Measurements from ENCODE around the gene SGMS2. TPM values are rescaled to one million over a fixed set of nuclear protein-coding genes. Genes with fewer than 3 reads are reported as not detected.

SGMS2 gene
- total RNA-seq, 1 donor from 2014 or later, result 1.1 TPM

DNA sequence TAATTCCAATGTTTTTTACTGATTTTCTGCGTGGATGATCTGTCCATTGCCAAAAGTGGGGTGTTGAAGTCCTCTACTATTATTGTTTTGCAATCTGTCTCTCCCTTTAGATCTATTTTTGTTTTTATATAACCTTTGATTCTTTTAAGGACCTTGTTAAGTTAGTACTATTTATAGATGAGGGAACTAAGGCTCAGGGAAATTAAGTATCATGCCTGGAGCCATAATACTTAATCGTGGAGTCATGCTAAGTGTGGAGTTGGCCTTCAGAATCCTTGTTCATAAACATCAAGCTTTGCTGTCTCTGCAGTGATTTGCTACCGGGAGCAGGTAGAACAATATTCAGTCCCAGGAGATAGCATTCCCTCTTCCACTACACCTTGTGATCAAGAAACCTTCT lies 31.0 kb downstream of the SGMS2 start:
- Histone ChIP-seq H3K4me2 (no peak overlapping the region), H3K27ac (no peak overlapping the region), H3K36me3 (no peaks in the 10 kb centered on the region), H2AFZ (replicated peaks) (no peak overlapping the region), H3K27me3 (no peaks in the 10 kb centered on the region), H3K9ac (no peak overlapping the region), H3K4me3 (no peak overlapping the region), H3K9me3 (ENCODE audit: low read depth) (no peaks in the 10 kb centered on the region), H3K4me1 (peaks cover 16% of the 10 kb centered on the region), H3K79me2 (ENCODE audit: low read depth) (no peaks in the 10 kb centered on the region), H4K20me1 (ENCODE audit: low read depth) (no peaks in the 10 kb centered on the region), H3F3A (ENCODE audit: low read depth) (no peaks in the 10 kb centered on the region)
- no peak overlapping the region for H3K27ac Mint-ChIP-seq
- DNase-seq (ENCODE audit: low spot score), result no peak
- H3K27me3 Mint-ChIP-seq (ENCODE audit: insufficient read depth, low read depth), result no peaks in the 10 kb centered on the region
- no peaks in the 10 kb centered on the region for H3K9me3 Mint-ChIP-seq
- H3K36me3 Mint-ChIP-seq, result no peaks in the 10 kb centered on the region
- no peak overlapping the region for H3K4me3 Mint-ChIP-seq
- H3K4me1 Mint-ChIP-seq, result no peaks in the 10 kb centered on the region
- TF ChIP-seq, protein P1, sequence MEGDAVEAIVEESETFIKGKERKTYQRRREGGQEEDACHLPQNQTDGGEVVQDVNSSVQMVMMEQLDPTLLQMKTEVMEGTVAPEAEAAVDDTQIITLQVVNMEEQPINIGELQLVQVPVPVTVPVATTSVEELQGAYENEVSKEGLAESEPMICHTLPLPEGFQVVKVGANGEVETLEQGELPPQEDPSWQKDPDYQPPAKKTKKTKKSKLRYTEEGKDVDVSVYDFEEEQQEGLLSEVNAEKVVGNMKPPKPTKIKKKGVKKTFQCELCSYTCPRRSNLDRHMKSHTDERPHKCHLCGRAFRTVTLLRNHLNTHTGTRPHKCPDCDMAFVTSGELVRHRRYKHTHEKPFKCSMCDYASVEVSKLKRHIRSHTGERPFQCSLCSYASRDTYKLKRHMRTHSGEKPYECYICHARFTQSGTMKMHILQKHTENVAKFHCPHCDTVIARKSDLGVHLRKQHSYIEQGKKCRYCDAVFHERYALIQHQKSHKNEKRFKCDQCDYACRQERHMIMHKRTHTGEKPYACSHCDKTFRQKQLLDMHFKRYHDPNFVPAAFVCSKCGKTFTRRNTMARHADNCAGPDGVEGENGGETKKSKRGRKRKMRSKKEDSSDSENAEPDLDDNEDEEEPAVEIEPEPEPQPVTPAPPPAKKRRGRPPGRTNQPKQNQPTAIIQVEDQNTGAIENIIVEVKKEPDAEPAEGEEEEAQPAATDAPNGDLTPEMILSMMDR (IDR thresholded peaks at IDR 0.05), result no peak
- TF ChIP-seq EZH2 (IDR thresholded peaks at IDR 0.05) (no peak), EZH2phosphoT487 (IDR thresholded peaks at IDR 0.05) (no peak)

DNA sequence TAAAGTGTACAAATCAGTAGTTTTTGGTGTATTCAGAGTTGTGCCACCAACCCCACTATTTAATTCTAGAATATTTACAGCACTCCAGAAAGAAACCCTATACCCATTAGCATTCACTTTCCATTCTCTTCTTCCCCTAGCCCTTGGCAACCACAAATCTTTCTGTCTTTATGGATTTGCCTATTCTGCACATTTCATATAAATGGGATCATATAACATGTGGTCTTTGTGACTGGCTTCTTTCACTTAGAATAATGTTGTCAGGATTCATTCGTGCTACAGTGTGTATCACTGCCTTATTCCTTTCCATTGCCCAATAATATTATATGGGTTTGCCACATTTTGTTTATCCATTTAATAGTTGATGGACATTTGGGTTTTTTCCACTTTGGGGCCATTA lies 32.2 kb downstream of the SGMS2 start:
- Histone ChIP-seq H2AFZ (replicated peaks) (no peak overlapping the region), H3K36me3 (no peaks in the 10 kb centered on the region), H3K9ac (no peak overlapping the region), H4K20me1 (ENCODE audit: low read depth) (no peaks in the 10 kb centered on the region), H3K9me3 (ENCODE audit: low read depth) (no peaks in the 10 kb centered on the region), H3K4me2 (no peak overlapping the region), H3K27ac (no peak overlapping the region), H3K79me2 (ENCODE audit: low read depth) (no peaks in the 10 kb centered on the region), H3F3A (ENCODE audit: low read depth) (no peaks in the 10 kb centered on the region), H3K4me1 (peaks cover 16% of the 10 kb centered on the region), H3K4me3 (no peak overlapping the region), H3K27me3 (no peaks in the 10 kb centered on the region)
- no peaks in the 10 kb centered on the region for H3K27me3 Mint-ChIP-seq (ENCODE audit: insufficient read depth, low read depth)
- no peak overlapping the region for H3K27ac Mint-ChIP-seq
- H3K4me3 Mint-ChIP-seq, result no peak overlapping the region
- TF ChIP-seq, protein P1 (IDR thresholded peaks at IDR 0.05), result no peak
- TF ChIP-seq EZH2phosphoT487 (IDR thresholded peaks at IDR 0.05) (no peak), EZH2 (IDR thresholded peaks at IDR 0.05) (no peak)
- H3K4me1 Mint-ChIP-seq, result no peaks in the 10 kb centered on the region
- H3K36me3 Mint-ChIP-seq, result no peaks in the 10 kb centered on the region
- no peak for DNase-seq (ENCODE audit: low spot score)
- H3K9me3 Mint-ChIP-seq, result no peaks in the 10 kb centered on the region

DNA sequence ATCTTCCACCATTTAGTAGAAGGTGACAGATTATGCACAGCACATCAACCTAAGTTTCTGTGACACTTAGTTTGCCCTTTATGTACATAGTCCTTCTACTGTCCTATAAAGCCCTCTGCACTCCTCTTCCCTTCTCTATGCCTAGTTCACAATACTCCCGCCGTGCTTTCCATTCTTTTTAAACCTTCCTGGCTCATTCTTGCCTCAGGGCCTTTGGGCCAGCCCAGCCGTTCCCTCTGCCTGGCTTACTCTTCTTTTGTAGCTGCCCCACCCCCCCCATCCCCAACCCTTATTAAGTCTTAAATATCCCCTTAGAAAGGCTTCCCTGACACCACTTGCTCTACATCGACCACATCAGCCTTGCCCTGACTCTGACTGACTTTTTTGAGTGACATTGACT lies 33.0 kb downstream of the SGMS2 start:
- Mint-ChIP-seq H3K4me1 (no peaks in the 10 kb centered on the region), H3K27ac (no peak overlapping the region), H3K4me3 (no peak overlapping the region), H3K9me3 (no peaks in the 10 kb centered on the region), H3K36me3 (no peaks in the 10 kb centered on the region), H3K27me3 (ENCODE audit: insufficient read depth, low read depth) (no peaks in the 10 kb centered on the region)
- no peak overlapping the region for H3K4me3 ChIP-seq
- no peaks in the 10 kb centered on the region for H3F3A ChIP-seq (ENCODE audit: low read depth)
- no peaks in the 10 kb centered on the region for H3K9me3 ChIP-seq (ENCODE audit: low read depth)
- no peaks in the 10 kb centered on the region for H3K36me3 ChIP-seq
- H3K27ac ChIP-seq, result no peak overlapping the region
- TF ChIP-seq, protein P1 (IDR thresholded peaks at IDR 0.05), result no peak
- TF ChIP-seq EZH2phosphoT487 (IDR thresholded peaks at IDR 0.05) (no peak), EZH2 (IDR thresholded peaks at IDR 0.05) (no peak)
- H3K9ac ChIP-seq, result no peak overlapping the region
- H3K79me2 ChIP-seq (ENCODE audit: low read depth), result no peaks in the 10 kb centered on the region
- peaks cover 16% of the 10 kb centered on the region for H3K4me1 ChIP-seq
- H2AFZ ChIP-seq (replicated peaks), result peak overlapping the region; percentile 49
- H4K20me1 ChIP-seq (ENCODE audit: low read depth), result no peaks in the 10 kb centered on the region
- H3K4me2 ChIP-seq, result no peak overlapping the region
- no peaks in the 10 kb centered on the region for H3K27me3 ChIP-seq
- peak; percentile 35 for DNase-seq (ENCODE audit: low spot score)

All from neural progenitor cell (in vitro differentiated cells).